HCT116 (cell line): ENCODE data around the gene FAR2. TPM values are rescaled to one million over a fixed set of nuclear protein-coding genes. Genes with fewer than 3 reads are reported as not detected.

Experiments
- ATAC-seq: fragments of 200-7000 bp; cut with Tn5 transposase; 2 replicates; pipeline ENCODE4 v1.9.1; 2020; ENCODE audit warnings: mild to moderate bottlenecking, moderate library complexity
- BruUV-seq: library from RNA; stranded (reverse); fragments of 400-500 nt; replicated peaks from 2 replicates; lab custom pipeline; 2021; lab: Mats Ljungman, UMichigan
- CTCF ChIA-PET: fragments of 300-600 bp; sonication (Branson Sonifier 250); formaldehyde crosslinking; loops from one replicate; lab custom pipeline; 2021; ENCODE audit warnings: antibody characterized with exemption; lab: Charles Lee
- POLR2A ChIA-PET: fragments of 300-600, 350-600 bp; sonication (Branson Sonifier 250); formaldehyde crosslinking; loops from one replicate; lab custom pipeline; 2021; ENCODE audit warnings: antibody characterized with exemption; lab: Charles Lee
- RAD21 ChIA-PET, 2 experiments: fragments of 300-600 bp; sonication (Branson Sonifier 250); formaldehyde crosslinking; loops; one replicate each; lab custom pipeline; 2023; ENCODE audit warnings: low total read pairs in 2 of 2; ENCODE audit not compliant: uncharacterized antibody in 2 of 2, unreplicated experiment in 2 of 2, low non-redundant PET in 1 of 2; lab: Charles Lee
- DNase-seq: peaks from one replicate; pipeline ENCODE4 v3.0.0-alpha.2; 2010; ENCODE audit warnings: low read depth, low spot score
- H2AFZ ChIP-seq: fragments of 200-600 bp; shearing (Covaris generic), sonication (generic); 2 replicates; pipeline ENCODE4 v1.6.1; 2017; ENCODE audit warnings: low read depth, mixed run types, mixed read lengths, antibody characterized with exemption, low read length; ENCODE audit not compliant: poor library complexity, severe bottlenecking
- H3K27ac ChIP-seq: 2 replicates; pipeline ENCODE4 v1.5.1; 2012; ENCODE audit warnings: low read depth, low read length
- H3K27me3 ChIP-seq: fragments of 200-600 bp; sonication (generic); 2 replicates; pipeline ENCODE4 v1.6.1; 2016; ENCODE audit warnings: mixed run types, low read length, mixed read lengths; ENCODE audit not compliant: insufficient read depth
- H3K36me3 ChIP-seq, 2 experiments: fragments of 200-500 bp in 1 of 2; fragments of 200-600 bp in 1 of 2; sonication (Bioruptor generic) in 1 of 2; sonication (generic) in 1 of 2; 2 replicates each; pipeline versions ENCODE4 v1.5.1 to v1.6.1; 2014 to 2016; ENCODE audit warnings: low read length in 2 of 2, inconsistent platforms in 1 of 2, mixed read lengths in 1 of 2, mixed run types in 1 of 2; ENCODE audit not compliant: insufficient read depth in 2 of 2, control insufficient read depth in 1 of 2
- H3K4me1 ChIP-seq, 2 experiments: fragments of 200-600 bp in 1 of 2; sonication (generic) in 1 of 2; 2 replicates each; pipeline versions ENCODE4 v1.5.1 to v1.6.1; 2012 to 2017; ENCODE audit warnings: low read length in 2 of 2, inconsistent platforms in 1 of 2, mild to moderate bottlenecking in 1 of 2, mixed read lengths in 1 of 2, mixed run types in 1 of 2, moderate library complexity in 1 of 2; ENCODE audit not compliant: insufficient read depth in 2 of 2, control insufficient read depth in 1 of 2
- H3K4me2 ChIP-seq: fragments of 200-600 bp; sonication (generic); 2 replicates; pipeline ENCODE4 v1.6.1; 2017; ENCODE audit warnings: mixed run types, low read length, mixed read lengths
- H3K4me3 ChIP-seq, 2 experiments: fragments of 200-600 bp in 1 of 2; sonication (generic) in 1 of 2; replicated peaks in 1 of 2; 2 replicates each; pipeline ENCODE4 v1.5.1; 2011 to 2016; ENCODE audit warnings: low read length in 2 of 2, control low read depth in 1 of 2, low read depth in 1 of 2, mild to moderate bottlenecking in 1 of 2, mixed read lengths in 1 of 2, mixed run types in 1 of 2
- H3K79me2 ChIP-seq: fragments of 200-600 bp; sonication (generic); 2 replicates; pipeline ENCODE4 v1.6.1; 2017; ENCODE audit warnings: mild to moderate bottlenecking, mixed run types, low read length, moderate library complexity, mixed read lengths; ENCODE audit not compliant: insufficient read depth
- H3K9ac ChIP-seq: fragments of 200-600 bp; sonication (generic); 2 replicates; pipeline ENCODE4 v1.6.1; 2016; ENCODE audit warnings: low read length, mixed read lengths
- H3K9me2 ChIP-seq: fragments of 200-600 bp; sonication (generic), shearing (Covaris generic); 2 replicates; pipeline ENCODE4 v1.6.1; 2017; ENCODE audit warnings: mixed run types, mild to moderate bottlenecking, moderate library complexity; ENCODE audit not compliant: insufficient read depth
- H3K9me3 ChIP-seq, 2 experiments: fragments of 200-500 bp in 1 of 2; fragments of 200-600 bp in 1 of 2; sonication (Bioruptor generic) in 1 of 2; sonication (generic) in 1 of 2; 2 replicates each; pipeline ENCODE4 v1.6.1; 2014 to 2017; ENCODE audit warnings: low read length in 2 of 2, mixed read lengths in 2 of 2, inconsistent platforms in 1 of 2, low read depth in 1 of 2, mild to moderate bottlenecking in 1 of 2, mixed run types in 1 of 2, moderate library complexity in 1 of 2; ENCODE audit not compliant: control insufficient read depth in 1 of 2, insufficient read depth in 1 of 2
- H4K20me1 ChIP-seq: fragments of 200-600 bp; sonication (generic), shearing (Covaris generic); 2 replicates; pipeline ENCODE4 v1.6.1; 2017; ENCODE audit warnings: mixed run types, mild to moderate bottlenecking, moderate library complexity; ENCODE audit not compliant: insufficient read depth
- CTCF ChIP-seq, 3 experiments: fragments of 200-600 bp in 1 of 3; sonication (generic) in 1 of 3; IDR thresholded peaks in 2 of 3; conservative IDR thresholded peaks in 1 of 3; 2 replicates each; pipeline ENCODE4 v1.5.1; 2012 to 2017; ENCODE audit warnings: low read depth in 2 of 3, low read length in 2 of 3, antibody characterized with exemption in 1 of 3, borderline replicate concordance in 1 of 3, control low read depth in 1 of 3, mild to moderate bottlenecking in 1 of 3, mixed read lengths in 1 of 3, mixed run types in 1 of 3, moderate library complexity in 1 of 3; ENCODE audit not compliant: insufficient read depth in 1 of 3
- EZH2phosphoT487 ChIP-seq: fragments of 200-600 bp; IDR thresholded peaks from 2 replicates; pipeline ENCODE4 v1.6.1; 2018; ENCODE audit warnings: antibody characterized with exemption, borderline replicate concordance
- JUND ChIP-seq: IDR thresholded peaks from 2 replicates; pipeline ENCODE4 v1.6.1; 2012
- MAX ChIP-seq: IDR thresholded peaks from 2 replicates; pipeline ENCODE4 v1.6.1; 2012
- POLR2A ChIP-seq: IDR thresholded peaks from 2 replicates; pipeline ENCODE4 v1.7.0; 2011; ENCODE audit warnings: borderline replicate concordance; ENCODE audit not compliant: insufficient read depth, insufficient read length; ENCODE audit errors: extremely low read depth
- POLR2AphosphoS5 ChIP-seq: IDR thresholded peaks from 2 replicates; pipeline ENCODE4 v1.6.1; 2011; ENCODE audit warnings: mild to moderate bottlenecking, low read depth, low read length, moderate library complexity
- SRF ChIP-seq: IDR thresholded peaks from 2 replicates; pipeline ENCODE4 v1.6.1; 2012; ENCODE audit warnings: low read depth
- TCF7L2 ChIP-seq: IDR thresholded peaks from 2 replicates; pipeline ENCODE4 v1.7.0; 2011; ENCODE audit warnings: borderline replicate concordance, inconsistent platforms; ENCODE audit not compliant: insufficient read depth, insufficient read length; ENCODE audit errors: extremely low read depth
- YY1 ChIP-seq: IDR thresholded peaks from 2 replicates; pipeline ENCODE4 v1.6.1; 2011; ENCODE audit warnings: low read length, low read depth, moderate library complexity, mild to moderate bottlenecking; ENCODE audit not compliant: insufficient replicate concordance; ENCODE audit errors: extremely low read depth
- ZFX ChIP-seq: fragments of 450-650 bp; IDR thresholded peaks from 2 replicates; pipeline ENCODE4 v1.6.1; 2017
- intact Hi-C: fragments of 100-400 bp; cut with micrococcal nuclease; formaldehyde crosslinking; loops from 2 replicates; pipeline ENCODE4 v1.10.0; 2022
- total RNA-seq: library from RNA; stranded (reverse); gene quantifications from one replicate; pipeline ENCODE4 v1.2.1, GENCODE V29; 2021; ENCODE audit not compliant: unreplicated experiment

FAR2 gene
- total RNA-seq, 1 experiment from 2014 or later = 9.7 TPM

- H3K4me1 ChIP-seq = peaks cover 3 to 10% of the 10 kb centered on the region in 2 experiments; a peak in 3 of 4 replicates
- H3K9ac ChIP-seq = no peak overlapping the region
- intact Hi-C loops = no loop called here
- no peak for TF ChIP-seq CTCF (IDR thresholded peaks at IDR 0.05 in 2 of 3, conservative IDR thresholded peaks at IDR 0.05 in 1 of 3; ENCODE audit: borderline replicate concordance in 1 of 3, insufficient read depth in 1 of 3, low read depth in 2 of 3, low read length in 2 of 3)
- TF ChIP-seq POLR2A = no peak
- no peak for TF ChIP-seq ZFX
- TF ChIP-seq YY1 = no peak
- no peak for TF ChIP-seq JUND
- no peak for TF ChIP-seq MAX
- no peak for TF ChIP-seq POLR2AphosphoS5
- no peak for TF ChIP-seq TCF7L2
- TF ChIP-seq EZH2phosphoT487 = no peak
- no peak for TF ChIP-seq SRF
- ATAC-seq = no peak
- H3K9me2 ChIP-seq = no peaks in the 10 kb centered on the region
- no peaks in the 10 kb centered on the region for H4K20me1 ChIP-seq
- no TSS peak for BruUV-seq
- H3K4me2 ChIP-seq = no peak overlapping the region
- POLR2A ChIA-PET = no interaction called here
- H3K27ac ChIP-seq = no peak overlapping the region
- no peaks in the 10 kb centered on the region for H3K9me3 ChIP-seq
- CTCF ChIA-PET = no interaction called here
- H3K27me3 ChIP-seq = no peaks in the 10 kb centered on the region
- DNase-seq = no peak
- H2AFZ ChIP-seq = no peak overlapping the region
- no peaks in the 10 kb centered on the region for H3K36me3 ChIP-seq
- H3K4me3 ChIP-seq = no peak overlapping the region
- RAD21 ChIA-PET = no interaction called here
- no peaks in the 10 kb centered on the region for H3K79me2 ChIP-seq
Measured at GRCh38 chr12:29158115-29158763, 9.2 kb downstream of the FAR2 start.
